HG02884 (cell line): ENCODE measurements around the gene ATP6V1C2.
"Not testable (repeated sequence)": the region's sequence is repeated elsewhere in the genome, so short reads cannot be mapped to it uniquely, and the experiment has no call there.

Experiments used
- ATAC-seq: cut with Tn5 transposase; IDR thresholded peaks from one replicate; pipeline ENCODE4 v1.9.1; 2021; ENCODE audit warnings: mild to moderate bottlenecking, moderate library complexity; ENCODE audit not compliant: unreplicated experiment

ATP6V1C2 gene

DNA sequence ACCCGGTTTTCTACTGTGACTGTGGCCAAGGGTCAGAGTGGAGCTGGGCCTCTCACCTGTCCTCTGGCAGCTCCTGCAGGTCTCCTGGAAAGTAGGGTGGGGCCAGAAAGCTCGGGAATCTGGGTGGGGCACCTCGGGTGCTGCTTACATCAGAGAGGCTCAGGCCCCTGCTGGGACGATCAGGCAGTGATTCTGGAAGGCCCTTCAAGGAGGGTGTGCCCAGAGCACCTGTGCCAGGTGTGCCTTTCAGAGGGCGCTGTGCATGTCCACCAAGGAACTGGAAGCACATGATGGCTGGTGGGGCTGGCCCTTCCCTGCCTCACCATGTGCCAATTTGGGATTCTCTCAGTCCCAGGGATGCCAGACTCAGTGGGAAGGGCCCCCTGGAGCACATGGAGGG, 44.0 kb downstream of the ATP6V1C2 start:
- no peak for ATAC-seq

DNA sequence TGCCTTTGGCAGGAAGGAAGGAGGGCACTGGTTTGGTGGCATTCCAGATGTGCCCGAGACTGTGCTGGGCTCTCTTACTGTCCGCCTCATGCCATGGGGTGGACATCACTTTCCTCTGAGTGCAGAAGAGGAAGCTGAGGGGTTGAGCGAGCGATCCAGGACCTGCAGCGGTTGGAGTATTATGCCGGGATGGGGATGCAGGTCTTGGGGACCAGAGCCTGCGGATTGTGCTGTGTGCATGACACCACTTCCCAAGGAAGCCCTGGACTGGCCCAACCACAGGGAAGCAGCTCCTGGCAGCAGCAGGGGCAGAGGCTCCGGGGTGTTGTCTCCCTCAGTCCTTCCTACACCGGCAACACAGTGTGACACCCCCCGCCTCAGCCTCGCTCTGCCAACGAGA, 44.5 kb downstream of the ATP6V1C2 start:
- no peak for ATAC-seq

DNA sequence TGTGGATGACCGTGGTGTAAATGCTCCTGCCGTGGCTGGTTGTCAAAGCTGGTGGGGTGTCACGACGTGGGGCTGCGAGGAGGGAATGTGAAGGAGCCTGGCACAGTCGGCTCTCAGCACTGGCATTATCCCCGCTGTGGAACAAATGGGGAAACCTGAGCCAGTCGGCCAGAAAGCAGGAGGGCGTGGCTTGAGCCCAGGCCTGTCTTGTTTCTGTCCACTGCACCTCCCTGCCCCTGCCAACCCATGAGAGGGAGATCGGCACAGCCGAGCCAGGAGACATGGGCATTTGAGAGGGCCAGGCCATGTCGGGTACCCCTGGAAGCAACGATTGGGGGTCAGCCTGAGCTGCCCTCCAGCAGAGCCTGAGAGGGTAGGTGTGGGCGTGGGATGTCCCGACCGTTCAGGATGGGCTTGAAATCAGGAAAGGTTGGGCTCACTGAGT, 46.7 kb downstream of the ATP6V1C2 start:
- ATAC-seq = no peak

DNA sequence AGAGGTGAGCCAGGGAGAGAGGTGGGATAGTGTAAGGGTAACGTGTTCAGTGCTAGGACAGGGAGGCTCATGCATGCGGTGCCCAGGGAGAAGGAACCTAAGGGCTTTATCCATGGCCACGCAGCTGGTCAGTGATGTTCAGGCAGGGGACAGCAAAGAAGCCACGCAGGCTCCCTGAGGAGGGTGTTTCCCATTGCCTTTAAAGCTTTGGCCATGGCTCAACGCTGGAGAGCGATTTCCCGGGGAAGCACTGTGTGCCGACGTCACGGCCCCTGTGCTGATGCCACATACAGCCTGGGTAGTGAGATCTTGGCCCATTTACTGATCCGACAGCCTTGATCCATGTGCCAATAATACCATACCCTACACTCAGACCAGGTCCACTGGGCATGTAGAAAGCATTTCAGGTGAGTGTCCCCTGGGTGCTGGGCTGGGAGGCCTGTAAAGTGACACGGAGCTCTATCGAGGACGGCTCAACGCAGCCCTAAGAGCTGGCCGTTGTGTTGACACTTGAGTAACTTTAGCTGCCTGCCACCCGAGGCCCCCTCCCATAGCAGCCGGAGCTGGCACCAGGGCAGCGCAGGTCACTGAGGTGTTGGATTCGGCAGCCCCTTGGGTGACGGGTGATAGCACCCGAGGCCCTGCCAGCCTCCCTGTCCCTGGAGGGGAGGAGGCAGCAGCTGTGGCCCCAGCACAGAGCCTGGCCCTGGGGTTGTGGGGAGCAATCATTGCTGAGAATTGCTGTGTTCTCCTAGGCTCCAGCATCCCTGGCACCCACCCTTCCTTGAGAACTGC, 49.7 kb downstream of the ATP6V1C2 start:
- no peak for ATAC-seq

DNA sequence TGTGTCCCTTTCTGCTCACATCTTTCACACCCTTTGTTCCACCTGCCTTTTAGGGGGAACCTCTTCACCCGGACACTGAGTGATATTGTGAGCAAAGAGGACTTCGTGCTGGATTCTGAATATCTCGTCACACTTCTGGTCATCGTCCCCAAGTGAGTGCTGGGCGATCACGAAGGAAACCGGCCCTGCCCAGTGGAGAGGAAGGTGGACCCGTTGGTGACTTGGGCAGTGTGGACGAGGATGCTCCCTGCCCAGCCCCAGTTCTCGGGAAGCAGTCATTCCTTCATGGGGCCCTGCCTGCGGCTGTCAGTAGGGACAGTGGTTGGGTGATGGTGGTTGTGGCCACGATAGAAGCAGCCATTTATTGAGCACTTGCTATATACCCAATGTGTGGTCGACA, 50.4 kb downstream of the ATP6V1C2 start:
- no peak for ATAC-seq

DNA sequence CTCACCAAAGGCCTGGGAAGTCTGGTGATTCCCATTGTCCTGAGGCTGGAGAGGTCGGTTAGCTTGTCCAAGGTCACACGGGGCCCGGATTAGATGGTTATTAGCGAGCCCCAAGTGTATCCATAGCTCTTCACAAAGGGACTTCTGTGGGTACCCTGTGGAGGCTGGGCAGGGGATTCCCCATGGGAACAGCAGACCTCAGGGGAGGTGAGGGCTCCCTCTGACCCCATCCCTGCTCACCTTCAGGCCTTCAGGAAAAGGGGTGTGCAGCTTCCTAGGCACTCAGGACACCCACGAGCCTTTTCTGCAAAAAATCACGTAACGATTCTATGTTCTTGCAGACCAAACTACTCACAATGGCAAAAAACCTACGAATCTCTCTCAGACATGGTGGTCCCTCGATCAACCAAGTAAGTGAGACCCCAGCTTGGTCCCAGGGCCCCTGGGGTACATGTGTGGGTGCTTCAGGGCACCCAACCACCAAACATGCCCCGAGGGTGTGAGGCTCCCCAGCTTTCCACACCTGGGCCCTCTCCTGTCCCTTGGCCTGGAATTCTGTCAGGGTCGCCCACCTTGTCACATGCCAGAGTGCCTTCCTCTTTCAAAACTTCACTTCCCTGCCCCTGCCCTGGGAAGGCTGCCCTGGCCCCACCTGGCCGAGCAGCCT, 50.9 kb downstream of the ATP6V1C2 start:
- ATAC-seq = no peak

DNA sequence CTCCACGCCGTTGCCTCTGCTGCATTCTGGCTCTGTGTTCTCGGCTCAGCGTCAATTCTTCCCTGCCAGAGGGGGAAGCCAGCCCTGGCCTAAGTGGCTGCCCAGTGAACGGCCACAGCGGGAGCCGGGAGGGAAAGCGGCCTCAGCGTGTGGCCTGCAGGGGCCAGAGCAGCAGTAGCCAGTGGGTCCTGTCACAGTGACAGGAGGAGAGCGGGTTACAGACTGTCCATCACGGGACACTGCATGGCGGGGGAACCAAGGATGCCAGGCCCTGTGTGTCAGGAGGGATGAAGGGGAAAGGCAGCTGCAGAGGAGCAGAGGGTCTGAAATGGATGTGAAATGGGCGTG, 51.4 kb downstream of the ATP6V1C2 start:
- ATAC-seq = no peak

DNA sequence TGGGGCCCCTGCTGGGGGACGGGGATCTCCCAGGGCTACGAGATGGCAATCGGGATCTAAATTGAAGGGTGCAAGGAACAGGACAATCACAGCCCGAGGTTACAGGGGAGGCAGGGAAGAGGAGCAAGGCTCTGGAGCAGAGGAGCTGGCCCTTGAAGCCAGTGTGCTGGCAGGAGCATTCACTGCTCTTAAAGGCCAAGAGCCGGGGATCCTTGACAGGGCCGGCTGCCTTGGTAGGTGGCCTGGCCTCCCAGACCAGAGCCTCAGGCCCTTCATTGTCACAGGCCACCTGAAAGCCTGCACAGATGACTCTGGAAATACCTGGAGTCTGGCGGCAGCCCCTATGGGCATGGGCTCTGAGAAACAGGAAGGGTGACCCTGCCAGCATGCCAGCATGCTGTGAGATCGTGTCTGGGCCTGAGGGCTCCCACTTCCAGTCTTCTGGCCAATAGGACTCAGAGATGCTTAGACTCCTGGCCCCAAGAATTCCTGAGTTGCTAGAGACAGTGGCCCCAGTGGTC, 52.5 kb downstream of the ATP6V1C2 start:
- ATAC-seq = no peak

DNA sequence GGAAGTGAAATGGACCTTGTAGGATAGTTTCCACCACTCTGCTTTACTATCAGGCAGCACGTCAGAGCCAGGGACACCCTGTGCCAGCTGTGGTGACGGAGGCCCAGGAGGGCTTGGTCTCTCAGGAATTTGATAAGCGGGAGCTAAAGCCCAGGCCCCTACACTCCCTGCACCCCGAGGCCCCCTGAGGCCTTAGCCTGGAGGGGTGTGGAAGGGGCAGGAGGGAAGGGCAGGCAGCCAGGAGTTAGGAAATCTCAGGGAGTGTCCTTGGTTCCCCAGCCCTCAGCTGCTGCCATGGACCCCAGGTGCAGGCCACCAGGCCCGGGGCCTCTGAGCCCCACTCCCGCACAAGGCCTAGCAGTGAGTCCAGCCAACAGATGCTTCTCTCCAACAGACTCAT, 53.0 kb downstream of the ATP6V1C2 start:
- no peak for ATAC-seq

DNA sequence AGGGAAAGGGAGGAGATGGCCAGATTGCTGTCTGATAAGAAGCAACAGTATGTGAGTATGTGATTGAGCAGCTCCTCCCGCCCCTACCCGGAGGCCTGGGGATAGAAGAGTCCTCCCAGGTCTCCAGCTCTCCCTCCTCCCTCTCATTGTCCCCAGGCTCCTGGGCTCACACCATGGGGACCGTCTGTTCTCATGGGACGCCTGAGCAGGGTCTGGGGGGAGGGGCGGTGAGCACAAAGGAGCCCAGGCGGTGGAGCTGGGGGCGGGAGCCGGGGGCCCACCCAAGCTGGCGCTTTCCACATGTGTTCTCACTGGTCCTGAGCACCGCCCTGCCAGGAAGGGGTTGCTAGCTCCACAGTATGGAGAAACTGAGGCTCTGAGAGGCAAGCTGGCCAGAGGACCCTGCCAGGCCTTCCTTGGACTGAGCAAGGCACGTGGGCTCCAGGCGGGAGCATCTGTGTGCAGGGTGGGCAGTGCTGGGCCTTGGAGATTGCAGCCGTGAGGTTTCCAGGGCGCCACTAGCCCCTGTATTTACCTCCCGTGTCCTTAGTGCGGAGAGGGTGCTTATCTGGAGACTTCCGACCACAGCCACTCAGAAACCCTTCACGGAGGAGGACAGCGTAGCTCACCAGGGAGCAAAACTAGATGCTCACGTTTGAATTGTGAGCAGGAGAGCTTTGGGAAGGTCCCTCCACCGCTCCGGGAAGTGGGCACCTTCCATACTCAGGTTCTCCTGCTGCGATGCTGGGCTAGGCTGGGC, 53.8 kb downstream of the ATP6V1C2 start:
- ATAC-seq = no peak

DNA sequence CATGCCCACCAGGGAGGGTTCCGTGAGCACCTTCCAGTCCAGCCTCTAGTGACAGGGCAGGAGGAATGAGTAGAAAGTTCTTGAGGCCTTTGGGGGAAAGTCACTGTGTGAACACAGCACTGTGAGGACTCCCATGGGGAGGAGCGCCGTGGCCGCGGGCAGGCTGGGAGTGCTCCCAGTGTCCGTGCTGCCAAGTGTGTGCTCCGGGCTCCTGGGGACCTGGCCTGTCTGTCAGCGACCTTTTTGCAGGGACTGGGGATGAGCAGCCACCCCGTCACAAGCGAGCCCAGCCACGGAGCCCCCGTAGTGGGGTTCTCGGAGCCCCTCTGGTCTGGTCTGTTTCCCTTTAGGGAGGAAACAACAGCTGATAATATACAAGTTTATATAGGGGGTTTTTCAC, 54.4 kb downstream of the ATP6V1C2 start:
- ATAC-seq = no peak

DNA sequence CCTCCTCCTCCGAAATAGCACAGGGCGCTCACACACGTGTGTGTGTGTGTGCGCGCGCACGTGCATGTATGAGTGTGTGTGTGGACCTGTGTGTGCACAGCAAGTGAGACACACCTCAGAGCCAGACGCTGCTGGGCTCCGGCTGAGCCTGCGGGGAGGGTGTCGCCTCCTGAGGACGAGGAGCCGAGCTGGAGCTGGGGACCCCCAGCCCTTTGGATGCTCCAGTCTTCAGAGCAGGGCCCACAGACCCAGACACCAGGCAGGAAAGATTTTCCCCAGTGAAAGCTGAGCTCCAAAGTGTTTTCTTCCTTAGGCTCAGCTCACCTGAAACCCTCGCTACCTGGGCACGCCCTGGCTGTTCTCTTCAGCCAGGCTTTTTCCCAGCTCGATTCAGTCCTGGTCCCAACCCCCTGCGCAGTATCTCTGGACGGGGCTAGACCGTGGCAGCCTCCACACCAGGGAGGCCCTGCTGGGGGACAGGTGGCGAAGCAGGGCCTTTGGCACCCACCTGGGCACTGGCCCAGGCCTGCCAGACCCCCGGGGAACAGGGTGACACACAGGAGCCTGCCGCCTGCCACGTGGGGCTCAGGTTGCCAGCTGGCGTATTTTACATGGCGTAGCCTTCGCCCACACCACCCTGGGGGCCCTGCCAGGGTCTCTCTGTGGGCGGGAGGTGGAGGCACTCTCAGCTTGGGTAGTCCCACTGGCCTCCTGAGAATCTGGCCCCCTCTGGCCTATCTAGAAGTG, 55.0 kb downstream of the ATP6V1C2 start:
- no peak for ATAC-seq

DNA sequence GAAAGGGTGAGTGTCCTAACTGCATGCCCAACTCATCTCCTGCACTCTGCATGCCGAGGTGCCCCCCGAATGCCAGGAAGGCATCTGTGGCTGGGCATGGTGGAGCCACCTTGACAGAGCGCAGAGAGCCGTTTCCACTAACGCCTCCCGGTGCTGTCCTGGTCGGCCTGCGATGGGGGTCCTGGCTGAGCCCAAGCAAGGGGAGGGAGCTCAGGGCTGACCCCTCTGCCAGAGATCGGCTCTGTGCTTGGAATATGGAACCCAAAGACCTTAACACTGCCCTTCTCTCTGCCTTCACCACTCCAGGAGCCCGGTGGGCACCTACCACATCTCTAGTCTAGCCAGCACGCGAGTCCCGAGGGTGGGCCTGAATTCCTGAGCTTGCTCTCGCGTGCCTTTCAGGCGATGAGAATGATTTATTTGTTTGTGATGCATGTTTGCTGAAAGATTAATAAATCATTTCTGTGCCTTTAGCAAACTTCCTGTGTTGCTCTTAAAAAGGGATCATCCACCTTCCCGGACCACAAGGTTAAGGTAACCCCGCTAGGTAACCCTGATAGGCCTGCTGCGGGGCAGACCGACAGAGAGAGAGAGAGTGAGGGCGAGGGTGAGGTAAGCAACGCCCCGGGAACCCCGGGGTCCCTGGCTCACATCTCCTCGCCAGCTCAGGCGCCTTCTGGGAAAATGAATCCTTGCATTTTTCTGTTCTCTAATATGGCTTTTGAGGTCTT, 55.8 kb downstream of the ATP6V1C2 start:
- ATAC-seq = no peak

DNA sequence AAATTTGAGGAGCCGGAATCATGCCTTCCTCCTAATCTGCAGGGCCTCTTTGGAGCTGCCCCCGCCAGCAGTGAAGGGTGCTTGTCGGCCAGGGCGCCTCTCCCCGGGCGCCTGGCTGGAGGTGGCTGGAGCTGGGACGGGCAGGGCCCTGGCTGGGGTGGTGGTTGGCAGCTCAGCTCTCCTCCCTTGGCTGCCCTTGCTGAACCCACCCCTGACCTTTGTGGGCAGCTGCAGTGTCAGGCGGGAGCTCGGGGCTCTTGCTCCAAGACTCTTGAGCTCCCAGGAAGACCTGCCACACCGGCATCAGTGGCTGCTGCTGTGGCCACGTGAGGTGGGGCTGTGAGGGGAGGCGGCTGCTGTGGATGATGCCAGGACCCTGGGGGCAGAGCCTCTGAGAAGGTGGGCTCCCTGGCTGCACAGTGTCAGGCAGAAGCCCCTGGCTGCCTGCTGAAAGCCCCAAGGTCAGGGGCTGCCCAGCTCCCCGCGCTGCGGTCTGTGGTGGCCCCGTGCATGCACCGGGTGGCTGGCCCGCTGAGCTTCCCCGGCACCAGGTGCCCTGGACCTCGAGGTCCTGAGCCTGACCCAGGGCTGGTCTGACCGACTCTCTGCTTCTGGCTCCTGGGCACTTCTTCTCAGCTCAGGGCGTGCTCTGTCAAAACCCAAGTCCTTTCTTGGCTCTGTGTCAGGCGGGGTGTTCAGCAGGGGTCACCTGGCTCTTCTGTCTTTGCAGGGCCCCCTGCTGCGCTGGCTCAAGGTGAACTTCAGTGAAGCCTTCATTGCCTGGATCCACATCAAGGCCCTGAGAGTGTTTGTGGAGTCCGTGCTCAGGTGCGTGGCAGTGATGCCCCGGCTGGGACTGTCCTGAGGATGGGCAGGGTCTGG, 56.7 kb downstream of the ATP6V1C2 start:
- no peak for ATAC-seq

DNA sequence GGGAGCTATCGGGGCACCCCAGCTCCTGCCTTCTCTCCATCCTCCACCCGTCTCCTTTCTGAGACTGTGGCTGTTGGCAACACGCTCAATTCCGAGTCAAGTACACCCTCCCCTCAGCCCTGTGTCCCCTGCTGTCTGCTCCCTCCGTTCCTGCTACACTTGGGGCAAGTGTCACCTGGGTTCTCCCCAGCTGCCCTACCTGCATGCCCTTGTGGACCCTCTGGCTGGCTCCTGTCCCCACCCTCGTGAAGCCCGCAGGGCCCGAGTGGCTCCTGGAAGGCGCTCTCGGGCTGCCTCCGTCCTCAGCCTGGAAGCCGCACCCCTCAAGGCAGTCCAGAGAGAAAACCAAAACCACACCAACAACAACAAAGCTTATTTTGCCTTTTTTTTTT, 57.3 kb downstream of the ATP6V1C2 start:
- ATAC-seq = no peak

DNA sequence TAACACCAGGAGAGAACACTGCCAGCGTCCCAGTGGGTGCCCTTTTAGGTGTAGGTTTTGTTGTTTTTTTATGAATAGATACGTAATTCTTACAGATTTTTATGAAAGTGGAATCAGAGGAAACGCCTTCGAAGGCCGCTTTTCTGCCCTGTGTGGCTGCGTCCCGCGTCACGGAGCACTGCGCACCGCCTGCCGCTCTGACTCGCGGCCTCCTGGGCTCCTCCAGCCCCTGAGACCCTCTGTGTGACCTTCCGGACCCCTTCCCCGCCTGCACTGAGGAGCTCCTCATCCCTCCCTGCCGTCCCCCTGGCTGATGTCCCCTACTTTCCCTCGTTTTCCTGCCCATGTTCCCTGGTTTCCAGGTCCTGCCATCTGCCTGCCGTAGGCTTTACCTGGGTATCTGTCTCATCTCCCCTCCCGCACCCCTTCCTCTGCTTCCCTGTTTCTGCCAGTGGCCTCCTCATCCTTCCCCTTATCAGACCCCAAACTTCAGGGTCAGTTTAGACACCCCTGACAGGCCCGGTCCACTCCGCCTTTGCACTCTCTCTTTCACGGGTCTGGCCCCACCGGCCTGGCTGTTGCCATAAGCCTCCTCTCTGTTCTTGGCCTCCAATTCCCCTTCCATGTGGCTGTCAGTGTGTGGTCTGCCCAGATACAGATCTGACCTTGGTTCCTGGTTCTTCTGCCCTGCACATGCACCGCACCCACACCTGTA, 58.5 kb downstream of the ATP6V1C2 start:
- no peak for ATAC-seq

DNA sequence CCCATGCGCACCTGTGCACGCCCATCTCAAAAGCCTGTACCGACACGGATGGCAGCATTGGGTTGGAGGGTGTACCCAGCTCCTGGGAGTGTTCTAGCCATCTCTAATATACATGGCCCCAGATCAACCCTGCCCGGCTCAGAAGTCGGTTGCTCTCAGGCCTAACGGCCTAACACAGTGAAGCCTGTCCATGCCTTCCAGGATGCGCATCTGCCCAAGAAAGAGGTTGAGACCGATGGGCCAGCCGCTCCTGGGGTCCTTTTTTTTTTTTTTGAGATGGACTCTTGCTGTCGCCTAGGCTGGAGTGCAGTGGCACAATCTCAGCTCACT, 59.0 kb downstream of the ATP6V1C2 start:
- no peak for ATAC-seq

DNA sequence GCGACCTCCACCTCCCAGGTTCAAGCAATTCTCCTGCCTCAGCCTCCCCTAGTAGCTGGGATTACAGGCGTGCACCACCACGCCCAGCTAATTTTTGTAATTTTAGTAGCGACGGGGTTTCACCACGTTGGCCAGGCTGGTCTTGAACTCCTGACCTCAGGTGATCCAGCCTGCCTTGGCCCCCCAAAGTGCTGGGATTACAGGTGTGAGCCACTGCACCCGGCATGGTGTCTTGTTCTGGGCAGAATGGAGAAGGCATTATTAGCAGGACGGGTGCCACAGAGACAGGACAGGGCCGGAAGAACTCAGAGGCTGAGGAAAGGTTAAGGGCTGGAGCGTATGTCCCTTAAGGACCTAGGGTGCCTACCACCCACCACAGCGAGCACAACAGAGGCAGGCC, 59.4 kb downstream of the ATP6V1C2 start:
- not testable (repeated sequence) for ATAC-seq

DNA sequence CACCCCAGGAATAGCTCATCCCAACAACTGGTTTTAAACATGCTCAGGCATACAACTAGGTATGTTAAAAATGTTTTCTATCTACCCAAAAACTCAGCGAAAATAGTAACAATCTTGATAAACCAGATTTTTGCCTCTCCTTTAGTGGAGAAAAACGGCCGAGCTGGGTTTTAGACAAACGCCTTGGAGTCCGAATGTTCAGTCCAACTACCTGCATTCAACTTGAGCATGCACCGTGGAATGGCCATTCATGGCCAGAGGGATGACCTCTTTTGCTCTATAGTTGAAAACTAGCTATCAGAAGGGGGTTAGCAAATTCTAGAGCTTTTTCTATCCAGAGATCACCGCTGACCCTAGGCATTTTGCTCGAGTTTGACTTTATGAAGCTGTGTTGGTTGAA, 60.3 kb downstream of the ATP6V1C2 start:
- ATAC-seq = no peak
